Activated CD4-positive, alpha-beta memory T cell treated with anti-CD3 and anti-CD28 coated beads for 36 hours (primary cell): Measurements from ENCODE around the gene NSG1. TPM values are rescaled to one million over a fixed set of nuclear protein-coding genes. Genes with fewer than 3 reads are reported as not detected.

Experiments used
- CTCF ChIA-PET: fragments of 350-600 bp; sonication (Branson Sonifier 250); formaldehyde crosslinking; loops from one replicate; lab custom pipeline; 2021; ENCODE audit warnings: antibody characterized with exemption, inconsistent platforms; lab: Charles Lee
- POLR2A ChIA-PET: fragments of 350-600 bp; sonication (Branson Sonifier 250); formaldehyde crosslinking; loops from one replicate; lab custom pipeline; 2021; ENCODE audit warnings: antibody characterized with exemption; lab: Charles Lee
- DNase-seq: peaks from one replicate; pipeline ENCODE4 v3.0.0-alpha.2; 2020
- H3K27ac Mint-ChIP-seq: one replicate; pipeline ENCODE4 v1.8.0; 2021; ENCODE audit warnings: mixed read lengths
- H3K27me3 Mint-ChIP-seq: one replicate; pipeline ENCODE4 v1.8.0; 2021; ENCODE audit warnings: mixed read lengths
- H3K36me3 Mint-ChIP-seq: one replicate; pipeline ENCODE4 v1.8.0; 2021; ENCODE audit warnings: mixed read lengths
- H3K4me1 Mint-ChIP-seq: one replicate; pipeline ENCODE4 v1.8.0; 2021; ENCODE audit warnings: low read depth, mixed read lengths
- H3K4me3 Mint-ChIP-seq: one replicate; pipeline ENCODE4 v1.8.0; 2021; ENCODE audit warnings: mild to moderate bottlenecking, mixed read lengths
- H3K9me3 Mint-ChIP-seq: one replicate; pipeline ENCODE4 v1.8.0; 2021; ENCODE audit warnings: mixed read lengths
- intact Hi-C: fragments of 100-400 bp; cut with micrococcal nuclease; formaldehyde crosslinking; loops from one replicate; pipeline ENCODE4 v1.15.1; 2023
- total RNA-seq, 2 experiments: library from RNA; stranded (reverse); gene quantifications; one replicate each; pipeline ENCODE4 v1.2.3, GENCODE V29; 2021

NSG1 gene
- total RNA-seq, 2 experiments from 2014 or later: 9.1 to 11.4 TPM

DNA sequence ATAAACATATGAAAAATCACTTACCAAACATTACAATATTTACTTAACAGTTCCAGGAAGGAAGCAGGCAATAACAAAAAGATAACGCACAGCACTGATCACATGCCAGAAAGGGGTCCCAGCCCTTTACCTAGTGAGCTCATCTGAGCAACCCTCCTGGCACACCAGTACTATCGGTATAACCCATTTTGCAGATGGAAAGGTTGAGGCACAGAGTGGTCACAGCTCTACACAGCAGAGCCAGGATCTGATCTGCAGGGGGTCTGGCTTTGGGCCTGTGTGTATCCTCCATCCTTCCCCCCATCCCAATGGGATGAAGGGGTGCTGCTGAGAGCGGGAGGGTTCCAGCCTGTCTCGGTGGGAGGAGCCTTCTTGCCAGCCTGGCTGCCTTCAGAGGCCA is 5.0 kb downstream of the NSG1 start:
- intact Hi-C loops: no loop called here

DNA sequence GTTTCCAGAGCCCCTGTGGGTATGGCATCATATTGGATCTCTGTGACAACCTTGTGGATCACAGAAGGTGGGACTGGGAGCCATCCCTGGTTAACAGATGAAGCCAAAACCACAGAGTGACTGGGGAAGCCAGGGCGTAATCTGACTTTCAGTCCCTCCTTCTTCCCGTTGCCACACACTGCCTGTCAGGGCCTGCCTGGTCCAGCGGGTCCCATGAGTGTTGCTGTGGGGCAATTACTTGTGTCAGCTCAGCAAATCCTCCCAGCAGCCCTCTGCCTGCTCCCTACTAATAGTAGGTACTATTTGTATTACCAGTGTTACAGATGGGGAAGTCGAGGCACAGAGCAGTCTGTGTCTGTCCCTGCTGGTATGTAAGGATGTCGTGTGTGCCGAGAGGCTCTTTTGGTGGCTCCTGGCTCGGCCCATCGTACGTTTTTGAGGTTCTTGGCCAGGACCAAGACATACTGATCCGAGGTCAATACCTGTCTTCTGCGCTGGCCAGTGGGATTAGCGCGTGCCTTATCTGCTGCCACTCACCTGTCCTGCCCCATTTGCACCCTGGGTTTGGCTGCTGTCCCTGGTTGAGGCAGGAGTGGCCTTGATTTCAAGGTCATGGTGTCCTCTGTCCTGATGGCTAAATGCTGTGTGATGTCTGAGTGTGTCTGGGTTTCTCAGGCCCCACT is 5.7 kb downstream of the NSG1 start:
- H3K4me3 Mint-ChIP-seq: no peak overlapping the region

More for the DNA sequence above, 5.0 kb downstream of the NSG1 start:
- ChIA-PET POLR2A (no interaction called here), CTCF (no interaction called here)
- Mint-ChIP-seq H3K9me3 (no peaks in the 10 kb centered on the region), H3K36me3 (peaks cover 3% of the 10 kb centered on the region), H3K27me3 (peaks cover 4% of the 10 kb centered on the region), H3K4me3 (no peak overlapping the region), H3K27ac (no peak overlapping the region), H3K4me1 (peaks cover 4% of the 10 kb centered on the region)
- no peak for DNase-seq

DNA sequence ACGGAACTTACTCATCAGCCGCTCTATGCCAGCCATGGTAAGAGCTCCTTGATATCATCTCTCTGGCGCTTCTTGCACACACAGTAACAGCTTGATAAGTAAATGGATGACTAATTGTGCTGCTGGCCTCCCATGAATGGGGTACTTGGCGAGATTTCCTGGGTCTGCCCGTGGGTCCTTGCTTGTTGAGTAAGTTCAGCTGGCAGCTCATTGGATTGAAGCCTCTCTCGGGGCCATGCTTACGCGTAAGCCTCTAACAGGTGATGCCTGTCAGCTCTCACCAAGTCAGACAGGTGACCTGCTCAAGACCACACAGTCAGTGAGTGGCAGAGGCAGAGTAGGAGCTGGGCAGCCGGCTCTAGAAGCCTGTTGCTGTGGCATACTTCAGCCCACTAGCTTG is 7.7 kb downstream of the NSG1 start:
- no peak overlapping the region for H3K27ac Mint-ChIP-seq

More for the DNA sequence above, 5.7 kb downstream of the NSG1 start:
- no peak overlapping the region for H3K27ac Mint-ChIP-seq
- H3K4me1 Mint-ChIP-seq: peaks cover 4% of the 10 kb centered on the region
- ChIA-PET CTCF (no interaction called here), POLR2A (no interaction called here)
- no peaks in the 10 kb centered on the region for H3K9me3 Mint-ChIP-seq
- intact Hi-C loops: no loop called here
- peaks cover 5% of the 10 kb centered on the region for H3K36me3 Mint-ChIP-seq
- no peak for DNase-seq
- peaks cover 4% of the 10 kb centered on the region for H3K27me3 Mint-ChIP-seq

DNA sequence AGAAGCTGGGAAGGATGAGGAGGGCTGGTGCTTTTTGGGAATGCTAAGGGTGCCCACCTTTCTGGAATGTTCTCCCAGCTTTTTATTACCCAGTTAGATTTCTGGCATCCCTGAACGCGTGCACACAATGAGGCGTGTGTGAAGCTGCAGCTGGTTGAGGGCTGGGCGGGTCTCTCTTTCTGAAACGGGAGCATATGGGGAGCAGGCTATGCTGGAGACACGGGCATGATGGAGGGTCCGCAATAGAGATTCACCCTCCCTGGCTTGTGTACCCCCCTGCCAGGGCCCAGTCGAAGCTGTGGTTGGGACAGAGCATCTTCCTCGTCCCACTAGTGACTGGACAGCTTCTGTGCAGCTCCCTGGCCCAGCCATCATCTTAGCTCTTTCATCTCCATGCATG is 8.5 kb downstream of the NSG1 start:
- no peak overlapping the region for H3K4me3 Mint-ChIP-seq
- H3K4me1 Mint-ChIP-seq: no peaks in the 10 kb centered on the region
- H3K9me3 Mint-ChIP-seq: no peaks in the 10 kb centered on the region
- POLR2A ChIA-PET: no interaction called here
- CTCF ChIA-PET: interaction anchor here (1.4 to 1.5 kb wide), 2 partner anchors 11 to 36 kb away, joined by 6 read pairs; no protein-coding TSS in a partner anchor
- H3K27ac Mint-ChIP-seq: no peak overlapping the region
- peaks cover 9% of the 10 kb centered on the region for H3K36me3 Mint-ChIP-seq
- DNase-seq: no peak
- intact Hi-C loops: no loop called here
- no peaks in the 10 kb centered on the region for H3K27me3 Mint-ChIP-seq

More for the DNA sequence above, 7.7 kb downstream of the NSG1 start:
- intact Hi-C loops: no loop called here
- POLR2A ChIA-PET: no interaction called here
- Mint-ChIP-seq H3K4me3 (no peak overlapping the region), H3K9me3 (no peaks in the 10 kb centered on the region), H3K36me3 (peaks cover 9% of the 10 kb centered on the region), H3K27me3 (no peaks in the 10 kb centered on the region), H3K4me1 (no peaks in the 10 kb centered on the region)
- CTCF ChIA-PET: interaction anchor here (1.0 to 1.5 kb wide), 3 partner anchors 10 to 37 kb away, joined by 3 to 6 read pairs (median 6); no protein-coding TSS in a partner anchor
- DNase-seq: no peak

DNA sequence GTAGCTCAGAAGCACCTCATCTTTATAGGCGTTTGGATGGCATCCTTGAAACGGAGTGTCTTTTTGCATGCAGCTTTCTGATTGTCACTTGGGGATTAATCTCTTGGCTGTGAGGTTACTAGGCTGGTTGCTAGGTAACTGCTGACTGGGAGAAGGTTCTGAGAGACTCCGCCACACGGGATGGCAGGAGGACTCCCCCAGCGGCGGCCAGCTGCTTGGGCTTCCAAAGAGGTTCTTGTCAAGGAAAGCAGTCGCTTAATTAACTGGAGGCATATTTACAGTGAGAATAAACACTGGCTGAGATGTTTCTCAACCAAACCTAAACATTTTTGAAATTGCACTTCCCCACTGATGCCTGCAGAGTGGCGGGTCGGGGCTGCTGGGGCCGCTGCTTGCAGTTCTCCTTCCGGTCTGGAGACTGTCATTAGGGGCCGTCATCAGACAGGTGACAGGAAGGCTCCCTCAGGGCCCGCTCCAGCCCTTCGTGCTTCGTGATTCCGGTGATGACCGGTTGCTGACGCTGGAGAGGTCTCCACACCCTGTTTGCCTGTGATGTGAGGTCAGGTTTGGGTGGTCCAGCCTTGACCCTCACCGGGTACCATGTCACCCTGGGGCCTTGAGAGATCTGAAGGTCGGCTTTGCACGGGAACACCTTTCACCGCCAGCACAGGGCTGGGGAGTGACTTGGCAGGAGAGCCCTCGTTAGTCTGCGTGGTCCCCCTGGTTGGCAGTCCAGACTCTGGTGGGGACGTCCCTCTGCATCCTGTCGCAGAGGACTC is 9.1 kb downstream of the NSG1 start:
- no peak for DNase-seq
- Mint-ChIP-seq H3K27me3 (no peaks in the 10 kb centered on the region), H3K4me3 (no peak overlapping the region), H3K36me3 (peaks cover 9% of the 10 kb centered on the region), H3K4me1 (no peaks in the 10 kb centered on the region), H3K27ac (no peak overlapping the region), H3K9me3 (no peaks in the 10 kb centered on the region)
- CTCF ChIA-PET: interaction anchor here (1.5 kb wide), 1 partner anchor 11 kb away, joined by 6 read pairs; no protein-coding TSS in a partner anchor
- intact Hi-C loops: no loop called here
- POLR2A ChIA-PET: no interaction called here

DNA sequence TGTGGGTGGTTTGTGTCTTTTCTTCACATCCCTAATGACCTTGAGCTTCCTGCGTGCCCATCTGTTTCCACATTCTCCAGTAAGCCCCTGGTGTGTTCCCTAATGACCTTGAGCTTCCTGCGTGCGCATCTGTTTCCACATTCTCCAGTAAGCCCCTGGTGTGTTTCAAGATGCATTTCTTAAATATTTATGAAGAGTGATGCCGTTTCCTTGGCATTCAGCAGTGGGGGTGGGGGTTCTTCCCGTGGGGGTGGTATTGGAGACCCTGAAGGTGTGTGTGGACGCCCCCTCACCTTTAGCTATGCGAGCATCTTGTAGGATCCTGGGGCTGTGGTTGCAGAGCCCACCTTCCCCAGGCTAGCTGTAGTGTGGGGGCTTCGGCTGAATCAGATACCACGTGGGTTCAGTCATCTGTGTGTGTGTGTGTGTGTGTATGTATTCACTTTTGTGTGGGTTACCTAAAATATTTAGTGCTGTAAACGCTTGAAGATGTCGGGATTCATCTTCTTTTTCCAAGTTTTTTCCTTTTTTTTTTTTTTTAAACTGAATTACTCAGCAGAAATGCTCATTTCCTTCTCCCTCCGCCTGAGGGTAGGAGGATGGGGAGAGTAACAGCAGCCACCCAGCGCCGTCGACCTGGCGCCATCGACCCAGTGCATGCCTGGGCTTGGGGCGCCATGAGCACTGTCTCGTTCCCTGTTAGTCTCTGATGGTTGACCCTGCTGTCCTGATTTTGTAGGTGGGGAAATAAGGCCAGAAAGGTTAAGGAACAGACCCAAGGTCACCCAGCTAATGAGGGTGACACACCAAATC is 9.9 kb downstream of the NSG1 start:
- POLR2A ChIA-PET: no interaction called here
- H3K27me3 Mint-ChIP-seq: no peaks in the 10 kb centered on the region
- no peak for DNase-seq
- peaks cover 7% of the 10 kb centered on the region for H3K36me3 Mint-ChIP-seq
- CTCF ChIA-PET: no interaction called here
- H3K9me3 Mint-ChIP-seq: no peaks in the 10 kb centered on the region
- no peaks in the 10 kb centered on the region for H3K4me1 Mint-ChIP-seq
- no peak overlapping the region for H3K27ac Mint-ChIP-seq
- H3K4me3 Mint-ChIP-seq: no peak overlapping the region
- intact Hi-C loops: no loop called here

DNA sequence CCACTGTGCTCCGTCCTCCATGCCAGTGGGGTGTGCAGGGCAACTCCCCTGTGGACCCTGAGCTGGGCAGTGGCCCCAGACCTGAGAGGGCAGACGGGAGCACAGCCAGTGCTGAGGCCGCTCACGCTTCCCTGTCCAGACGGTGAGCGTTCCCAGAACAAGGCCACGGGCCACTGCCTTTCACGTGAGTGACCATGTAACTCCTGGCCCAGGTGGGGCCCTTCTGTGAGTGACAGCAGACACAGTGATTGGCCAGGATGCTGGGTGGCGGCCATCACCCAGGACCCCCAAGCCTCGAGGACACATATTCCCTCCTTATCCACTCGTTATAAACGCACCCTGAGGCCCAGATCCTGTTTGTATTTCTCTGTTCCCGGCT is 10.5 kb downstream of the NSG1 start:
- H3K4me1 Mint-ChIP-seq: no peaks in the 10 kb centered on the region
- H3K36me3 Mint-ChIP-seq: peaks cover 7% of the 10 kb centered on the region
- H3K27ac Mint-ChIP-seq: no peak overlapping the region
- intact Hi-C loops: no loop called here
- POLR2A ChIA-PET: no interaction called here
- CTCF ChIA-PET: no interaction called here
- DNase-seq: no peak
- no peaks in the 10 kb centered on the region for H3K27me3 Mint-ChIP-seq
- H3K9me3 Mint-ChIP-seq: no peaks in the 10 kb centered on the region
- no peak overlapping the region for H3K4me3 Mint-ChIP-seq

DNA sequence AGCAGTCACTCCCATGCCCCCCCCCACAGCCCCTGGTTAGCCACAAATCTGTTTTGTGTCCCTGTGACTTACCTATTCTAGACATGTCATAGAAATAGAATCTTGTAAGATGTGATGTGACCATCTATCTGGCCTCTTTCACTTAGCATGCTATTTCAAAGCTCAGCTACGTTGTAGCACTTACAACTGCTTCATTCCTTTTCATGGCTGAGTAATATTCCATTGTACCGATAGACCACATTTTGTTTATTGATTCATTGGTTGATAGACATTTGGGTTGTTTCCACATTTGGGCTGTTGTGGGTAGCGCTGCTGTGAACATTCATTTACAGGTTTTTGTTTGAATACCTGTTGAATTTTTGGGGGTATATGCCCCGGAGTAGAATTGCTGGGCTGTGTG is 11.5 kb downstream of the NSG1 start:
- no peak overlapping the region for H3K27ac Mint-ChIP-seq
- H3K27me3 Mint-ChIP-seq: no peaks in the 10 kb centered on the region
- no peaks in the 10 kb centered on the region for H3K9me3 Mint-ChIP-seq
- ChIA-PET CTCF (no interaction called here), POLR2A (interaction anchor here (0.5 kb wide), 1 partner anchor 720 kb away, joined by 7 read pairs; no protein-coding TSS in a partner anchor)
- DNase-seq: no peak
- no peaks in the 10 kb centered on the region for H3K4me1 Mint-ChIP-seq
- no peak overlapping the region for H3K4me3 Mint-ChIP-seq
- H3K36me3 Mint-ChIP-seq: peaks cover 7% of the 10 kb centered on the region
- intact Hi-C loops: no loop called here

DNA sequence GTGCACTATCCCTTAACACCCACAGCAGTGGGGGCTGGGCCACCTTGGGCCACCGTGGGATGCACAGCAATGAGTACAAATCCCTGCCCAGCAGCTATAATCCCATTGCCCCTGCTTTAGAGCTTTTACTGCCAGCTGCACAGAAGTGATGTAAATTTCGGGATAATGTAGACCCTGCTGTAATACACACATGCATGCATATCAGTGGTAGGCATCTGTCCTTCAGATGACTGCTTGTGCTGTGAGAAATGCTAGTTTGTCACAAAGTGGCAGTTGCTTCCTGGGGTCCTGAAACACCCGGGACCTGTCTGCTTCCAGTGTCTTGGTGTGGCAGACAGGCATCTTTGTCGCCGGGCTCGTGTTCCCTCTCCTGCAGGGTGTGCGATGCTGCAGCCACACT is 14.1 kb downstream of the NSG1 start:
- H3K36me3 Mint-ChIP-seq: peaks cover 6% of the 10 kb centered on the region
- H3K9me3 Mint-ChIP-seq: no peaks in the 10 kb centered on the region
- intact Hi-C loops: no loop called here
- no peaks in the 10 kb centered on the region for H3K27me3 Mint-ChIP-seq
- no peak overlapping the region for H3K27ac Mint-ChIP-seq
- DNase-seq: no peak
- H3K4me1 Mint-ChIP-seq: no peaks in the 10 kb centered on the region
- POLR2A ChIA-PET: interaction anchor here (0.6 kb wide), 1 partner anchor 165 kb away, joined by 3 read pairs; no protein-coding TSS in a partner anchor
- CTCF ChIA-PET: no interaction called here
- no peak overlapping the region for H3K4me3 Mint-ChIP-seq

DNA sequence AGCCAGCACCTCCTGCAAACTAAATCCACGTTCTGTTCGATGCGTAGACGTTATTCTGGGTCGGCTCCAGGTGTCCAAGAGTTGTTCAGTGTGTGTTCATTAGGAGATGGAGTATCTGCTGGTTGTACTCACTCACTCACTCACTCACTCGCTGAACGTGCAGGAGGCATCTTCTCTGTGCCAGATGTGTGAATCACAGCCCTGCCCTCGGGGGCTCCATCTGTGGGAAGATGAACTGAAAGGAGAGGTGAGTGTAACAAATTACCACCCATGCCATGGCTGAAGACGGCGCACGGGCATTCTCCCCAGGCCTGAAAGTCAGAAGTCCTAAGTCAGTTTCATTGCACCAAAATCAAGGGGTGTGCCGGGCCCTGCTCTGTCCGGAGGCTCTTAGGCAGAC is 16.1 kb downstream of the NSG1 start:
- DNase-seq: no peak
- Mint-ChIP-seq H3K4me1 (no peaks in the 10 kb centered on the region), H3K27ac (no peak overlapping the region), H3K9me3 (no peaks in the 10 kb centered on the region), H3K36me3 (peaks cover 4% of the 10 kb centered on the region), H3K27me3 (no peaks in the 10 kb centered on the region), H3K4me3 (no peak overlapping the region)
- ChIA-PET POLR2A (no interaction called here), CTCF (no interaction called here)
- intact Hi-C loops: no loop called here

DNA sequence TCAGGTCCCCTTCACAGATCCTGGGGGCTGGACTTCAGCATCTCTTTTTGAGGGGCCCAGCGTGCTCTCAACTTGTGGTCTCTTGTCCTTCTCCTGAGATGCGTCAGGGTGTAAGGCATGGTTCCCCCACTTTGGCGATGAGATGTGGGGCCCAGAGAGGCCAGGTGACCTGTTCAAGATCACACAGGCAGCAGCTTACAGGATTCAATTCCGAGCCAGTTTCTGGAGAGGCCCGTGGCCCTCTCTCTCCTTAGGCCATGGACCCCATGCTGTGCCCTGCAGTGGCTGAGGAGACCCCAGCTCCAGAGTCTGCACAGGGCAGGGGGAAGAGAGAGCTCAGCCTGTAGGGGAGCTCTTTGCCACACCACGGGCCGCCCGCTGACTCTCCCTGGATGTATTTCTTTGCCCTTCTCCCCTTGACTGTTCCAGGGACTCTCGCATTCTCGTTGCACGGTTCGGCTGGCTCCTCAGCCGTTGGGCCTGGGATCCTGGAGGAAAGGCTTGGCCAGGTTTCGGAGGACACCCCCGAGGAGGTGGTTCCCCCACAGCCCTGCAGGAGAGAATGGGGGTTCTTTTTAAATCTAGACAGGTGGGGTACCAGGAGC is 18.6 kb downstream of the NSG1 start:
- no peaks in the 10 kb centered on the region for H3K4me1 Mint-ChIP-seq
- H3K9me3 Mint-ChIP-seq: no peaks in the 10 kb centered on the region
- H3K36me3 Mint-ChIP-seq: no peaks in the 10 kb centered on the region
- no peak overlapping the region for H3K27ac Mint-ChIP-seq
- H3K4me3 Mint-ChIP-seq: no peak overlapping the region
- DNase-seq: no peak
- ChIA-PET CTCF (no interaction called here), POLR2A (no interaction called here)
- H3K27me3 Mint-ChIP-seq: no peaks in the 10 kb centered on the region
- intact Hi-C loops: no loop called here
